HTERT RPE-1 (cell line): ENCODE measurements around the gene DGKA.
"Not testable (repeated sequence)": the region's sequence is repeated elsewhere in the genome, so short reads cannot be mapped to it uniquely, and the experiment has no call there.

Experiments used
- in situ Hi-C: fragments of 300-500 bp; cut with MboI; formaldehyde crosslinking; loops from 4 replicates; pipeline ENCODE4 v1.14.3; 2020; ENCODE audit warnings: low sequenced_read_pairs

Gene DGKA

DNA sequence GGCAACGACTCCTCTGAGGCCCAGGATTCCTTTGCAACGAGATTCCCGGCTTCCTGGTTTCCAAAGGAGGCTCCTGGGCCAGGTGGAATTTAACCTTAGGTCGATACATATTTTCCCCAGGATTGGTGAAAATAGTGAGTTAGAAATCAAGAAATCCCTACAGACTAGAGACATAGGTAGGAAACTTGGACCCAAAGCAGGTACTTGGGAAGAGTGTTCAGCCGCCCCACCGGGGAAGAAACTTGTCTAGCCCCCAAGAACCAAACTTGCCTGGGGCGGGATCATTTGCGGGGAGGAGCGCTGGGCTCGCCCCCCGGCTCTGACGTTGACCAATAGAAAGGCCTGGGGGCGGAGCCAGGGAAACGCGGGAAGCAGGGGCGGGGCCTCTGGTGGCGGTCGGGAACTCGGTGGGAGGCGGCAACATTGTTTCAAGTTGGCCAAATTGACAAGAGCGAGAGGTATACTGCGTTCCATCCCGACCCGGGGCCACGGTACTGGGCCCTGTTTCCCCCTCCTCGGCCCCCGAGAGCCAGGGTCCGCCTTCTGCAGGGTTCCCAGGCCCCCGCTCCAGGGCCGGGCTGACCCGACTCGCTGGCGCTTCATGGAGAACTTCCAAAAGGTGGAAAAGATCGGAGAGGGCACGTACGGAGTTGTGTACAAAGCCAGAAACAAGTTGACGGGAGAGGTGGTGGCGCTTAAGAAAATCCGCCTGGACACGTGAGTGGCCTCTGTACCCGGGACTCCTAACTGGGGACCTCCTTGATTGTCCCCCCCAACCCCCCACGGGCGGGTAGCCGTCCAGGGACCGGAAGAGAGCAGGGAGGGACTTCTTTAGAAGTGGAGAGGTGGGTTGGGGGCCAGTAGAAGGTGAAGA lies 35.7 kb downstream of the DGKA start, which contains the start of gene CDK2:
TSS of gene CDK2 (plus strand) at position 423 of the 874 bp plus-strand sequence. CDS start at position 602, 179 bp downstream.
- in situ Hi-C loops, result no loop called here

DNA sequence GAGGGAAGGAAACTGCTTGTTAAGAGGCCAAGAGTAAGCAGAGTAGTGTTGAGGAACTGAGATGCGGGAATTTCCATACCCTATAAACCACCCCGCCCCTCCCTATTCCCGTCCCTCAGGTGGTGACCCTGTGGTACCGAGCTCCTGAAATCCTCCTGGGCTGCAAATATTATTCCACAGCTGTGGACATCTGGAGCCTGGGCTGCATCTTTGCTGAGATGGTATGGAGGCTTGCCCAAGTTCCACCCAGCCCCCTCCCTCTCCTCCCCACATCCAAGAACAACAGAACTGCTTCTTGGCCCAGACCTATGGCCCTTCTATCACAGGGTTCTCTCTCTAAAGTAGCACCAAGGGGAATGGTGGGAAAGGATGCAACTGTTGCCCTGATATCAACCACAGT lies 38.4 kb downstream of the DGKA start:
- in situ Hi-C loops, result no loop called here

DNA sequence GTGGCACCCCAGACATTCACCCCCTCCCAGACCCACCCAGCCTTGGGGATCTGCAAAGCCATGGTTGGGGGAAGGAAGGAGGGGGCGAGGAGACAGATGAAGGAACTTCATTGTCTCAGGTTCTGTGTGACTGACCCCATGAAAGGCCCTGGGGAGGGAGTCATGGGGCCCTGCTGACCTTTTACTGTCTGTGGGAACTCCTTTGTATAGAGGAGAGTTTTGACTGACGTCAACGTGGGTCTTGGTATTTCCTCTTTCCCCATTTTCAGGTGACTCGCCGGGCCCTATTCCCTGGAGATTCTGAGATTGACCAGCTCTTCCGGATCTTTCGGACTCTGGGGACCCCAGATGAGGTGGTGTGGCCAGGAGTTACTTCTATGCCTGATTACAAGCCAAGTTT lies 39.8 kb downstream of the DGKA start:
- in situ Hi-C loops, result no loop called here

DNA sequence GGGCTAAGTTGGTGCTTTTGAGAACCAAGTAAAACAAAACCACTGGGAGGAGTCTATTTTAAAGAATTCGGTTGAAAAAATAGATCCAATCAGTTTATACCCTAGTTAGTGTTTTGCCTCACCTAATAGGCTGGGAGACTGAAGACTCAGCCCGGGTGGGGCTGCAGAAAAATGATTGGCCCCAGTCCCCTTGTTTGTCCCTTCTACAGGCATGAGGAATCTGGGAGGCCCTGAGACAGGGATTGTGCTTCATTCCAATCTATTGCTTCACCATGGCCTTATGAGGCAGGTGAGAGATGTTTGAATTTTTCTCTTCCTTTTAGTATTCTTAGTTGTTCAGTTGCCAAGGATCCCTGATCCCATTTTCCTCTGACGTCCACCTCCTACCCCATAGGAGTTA lies 41.1 kb downstream of the DGKA start:
- in situ Hi-C loops, result no loop called here

DNA sequence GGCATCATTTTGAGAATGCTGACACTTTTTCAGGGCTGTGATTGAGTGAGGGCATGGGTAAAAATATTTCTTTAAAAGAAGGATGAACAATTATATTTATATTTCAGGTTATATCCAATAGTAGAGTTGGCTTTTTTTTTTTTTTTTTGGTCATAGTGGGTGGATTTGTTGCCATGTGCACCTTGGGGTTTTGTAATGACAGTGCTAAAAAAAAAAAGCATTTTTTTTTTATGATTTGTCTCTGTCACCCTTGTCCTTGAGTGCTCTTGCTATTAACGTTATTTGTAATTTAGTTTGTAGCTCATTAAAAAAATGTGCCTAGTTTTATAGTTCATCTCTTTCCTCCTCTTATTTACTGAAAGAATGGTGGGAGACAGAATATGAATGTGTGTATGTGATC lies 41.5 kb downstream of the DGKA start:
- in situ Hi-C loops, result no loop called here

DNA sequence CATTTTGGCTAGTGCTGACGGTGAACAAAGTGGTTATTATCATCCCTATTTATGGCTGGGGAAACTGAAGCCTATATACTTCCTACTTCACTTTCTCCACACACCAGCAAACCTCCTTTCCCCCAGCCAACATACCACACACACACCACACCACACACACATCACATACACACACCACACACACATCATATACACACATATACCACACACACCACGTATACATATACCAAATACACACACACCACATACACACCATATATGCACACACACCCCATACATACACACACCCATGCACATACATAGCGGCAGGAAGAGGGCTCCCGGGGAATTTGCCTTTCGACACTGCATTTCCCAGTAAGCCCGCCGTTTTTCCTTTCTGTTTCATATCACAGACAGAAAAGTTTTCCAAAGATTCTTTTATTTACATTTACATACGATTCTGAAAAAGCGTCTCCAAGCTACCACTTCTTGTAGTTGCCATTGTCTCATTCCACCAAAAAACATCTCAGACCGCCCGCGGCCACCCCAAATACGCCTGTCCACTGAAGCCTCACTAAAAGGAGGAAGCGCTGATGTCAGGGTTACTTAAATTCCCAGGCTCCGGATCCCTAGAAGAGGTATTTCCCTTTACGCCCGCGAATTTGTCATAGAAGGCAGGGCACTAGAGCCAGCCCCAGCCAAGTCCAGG lies 42.1 kb downstream of the DGKA start:
- in situ Hi-C loops, result no loop called here

DNA sequence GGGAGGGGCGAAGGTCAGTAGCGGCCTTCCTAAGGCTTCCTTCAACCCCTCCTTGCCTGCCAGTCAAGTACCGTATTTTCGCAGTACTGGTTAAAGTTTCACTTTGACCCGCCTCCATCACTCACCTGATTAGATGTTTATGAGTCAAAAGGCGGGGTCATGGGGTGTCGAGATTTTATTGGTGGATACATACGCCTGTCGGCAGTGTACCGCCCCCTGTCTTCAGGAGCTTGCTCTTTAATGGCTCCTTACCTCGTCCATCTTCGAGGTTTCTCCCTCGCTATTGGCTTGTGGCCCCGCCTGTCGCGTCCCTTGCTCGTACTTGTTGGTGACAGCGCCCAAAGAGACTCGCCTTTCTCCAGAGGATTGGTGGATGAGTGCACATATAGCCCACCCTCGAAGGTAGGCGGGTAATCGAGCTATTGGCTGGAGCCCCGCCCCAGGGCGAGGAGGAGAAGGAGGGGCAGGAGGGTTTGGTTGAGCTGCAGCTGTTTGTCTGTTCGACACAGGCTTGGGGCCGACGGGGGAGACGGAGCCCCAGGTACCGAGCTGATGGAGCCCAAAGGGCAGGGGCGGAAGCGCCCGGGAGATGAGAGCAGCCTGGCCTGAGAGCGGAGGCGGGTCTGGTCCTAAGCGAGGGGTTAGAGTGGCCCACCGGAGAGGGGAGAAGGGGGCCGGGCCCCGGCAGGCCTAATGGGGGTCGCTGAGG lies 42.8 kb downstream of the DGKA start, which contains the start of gene RAB5B:
TSS of gene RAB5B (plus strand) at position 480 of the 709 bp plus-strand sequence. CDS start 12,883 bp downstream, outside the sequence.
- in situ Hi-C loops, result no loop called here

DNA sequence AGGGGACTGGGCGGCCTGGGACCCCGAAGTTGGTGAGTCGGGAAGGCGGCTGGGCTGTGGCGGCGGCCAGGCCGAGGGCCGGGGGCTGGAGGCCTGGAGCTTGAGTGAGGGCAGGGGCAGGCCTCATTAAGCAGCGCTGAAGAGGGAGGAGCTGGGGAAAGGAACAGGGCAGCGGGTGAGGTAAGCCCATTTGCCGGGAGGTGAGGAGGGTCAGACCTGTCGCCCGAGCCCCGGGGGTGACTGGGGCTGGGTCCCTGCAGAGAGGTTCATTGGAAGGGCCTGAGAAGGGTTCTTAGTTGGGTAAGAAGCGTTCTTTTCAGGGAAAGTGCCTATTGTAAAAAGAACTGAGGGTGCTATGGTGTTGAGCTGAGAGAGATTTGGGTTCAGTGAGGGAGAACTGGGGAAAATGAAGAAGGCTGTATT lies 43.4 kb downstream of the DGKA start:
- in situ Hi-C loops, result no loop called here

DNA sequence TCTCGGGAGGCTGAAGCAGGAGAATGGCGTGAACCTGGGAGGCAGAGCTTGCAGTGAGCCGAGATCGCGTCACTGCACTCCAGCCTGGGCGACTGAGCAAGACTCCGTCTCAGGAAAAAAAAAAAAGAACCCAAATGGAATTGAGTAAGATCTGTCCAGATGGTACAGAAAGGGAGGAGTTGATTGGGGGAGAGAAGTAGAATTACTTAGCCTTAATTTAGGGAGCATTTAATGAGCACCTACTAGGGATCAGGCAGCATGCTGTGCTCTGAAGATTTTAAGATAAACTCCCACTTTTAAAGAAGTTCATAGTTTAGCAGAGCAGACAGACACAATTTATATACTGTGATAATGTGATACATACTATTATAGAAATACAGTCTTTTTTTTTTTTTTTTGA lies 47.4 kb downstream of the DGKA start:
- in situ Hi-C loops, result no loop called here

DNA sequence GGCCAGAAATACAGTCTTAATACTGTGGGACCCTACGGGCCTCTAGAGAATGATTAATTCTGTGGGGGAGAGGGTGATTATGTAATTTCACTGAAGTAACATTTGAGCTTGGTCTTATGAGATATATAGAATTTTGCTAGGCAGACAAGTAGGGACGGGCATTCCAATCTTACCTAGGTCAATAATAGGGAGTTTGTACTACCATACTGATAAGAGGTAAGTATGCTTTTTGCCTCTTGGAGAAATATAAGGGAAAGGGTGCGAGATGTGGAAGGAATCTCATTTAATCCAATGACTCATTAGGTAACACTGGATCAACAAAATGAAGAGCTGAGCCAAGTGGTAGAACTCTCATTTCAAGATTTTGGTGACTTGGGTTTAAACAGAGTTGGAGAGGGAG lies 48.1 kb downstream of the DGKA start:
- in situ Hi-C loops, result no loop called here

DNA sequence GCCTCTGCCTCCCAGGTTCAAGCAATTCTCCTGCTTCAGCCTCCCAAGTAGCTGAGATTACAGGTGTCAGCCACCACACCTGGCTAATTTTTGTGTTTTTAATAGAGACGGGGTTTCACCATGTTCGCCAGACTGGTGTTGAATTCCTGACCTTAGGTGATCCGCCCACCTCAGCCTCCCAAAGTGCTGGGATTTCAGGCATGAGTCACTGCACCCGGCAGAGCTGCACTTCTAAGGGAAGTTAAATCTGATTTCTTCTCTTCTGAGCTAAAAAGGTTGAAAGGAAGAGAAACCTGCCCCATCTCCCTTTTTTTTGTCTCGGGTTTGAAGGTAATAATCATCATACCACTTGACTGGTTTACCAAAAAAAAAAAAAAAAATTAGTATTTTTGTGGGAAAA lies 50.9 kb downstream of the DGKA start:
- in situ Hi-C loops, result not testable (repeated sequence)

DNA sequence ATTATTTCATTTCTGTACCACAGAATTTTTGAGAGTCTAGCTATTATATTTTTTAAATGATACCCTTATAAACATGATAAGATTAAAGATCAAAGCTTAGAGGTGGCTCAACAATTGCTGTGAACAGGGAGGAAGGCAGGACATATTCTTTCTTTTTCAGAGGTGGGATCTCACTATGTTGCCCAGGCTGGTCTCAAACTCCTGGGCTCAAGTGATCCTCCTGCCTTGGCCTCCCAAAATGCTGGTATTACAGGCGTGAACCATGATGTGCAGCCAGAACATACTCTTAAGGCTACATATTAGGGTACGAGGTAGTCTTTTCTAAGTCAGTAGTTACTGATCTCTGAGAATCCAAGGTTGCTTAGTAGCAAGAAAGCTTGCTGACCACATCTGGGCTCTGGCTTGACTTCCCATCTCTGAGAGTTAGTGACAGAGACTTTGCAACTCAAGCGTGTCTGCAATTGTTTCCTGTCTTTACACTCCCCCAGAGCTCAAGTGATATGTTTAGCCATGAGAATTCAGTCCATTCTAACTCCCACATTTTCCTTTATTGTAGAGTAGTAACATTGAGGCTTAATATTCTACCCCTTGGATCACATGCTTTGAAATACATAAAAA lies 51.5 kb downstream of the DGKA start:
- in situ Hi-C loops, result no loop called here

DNA sequence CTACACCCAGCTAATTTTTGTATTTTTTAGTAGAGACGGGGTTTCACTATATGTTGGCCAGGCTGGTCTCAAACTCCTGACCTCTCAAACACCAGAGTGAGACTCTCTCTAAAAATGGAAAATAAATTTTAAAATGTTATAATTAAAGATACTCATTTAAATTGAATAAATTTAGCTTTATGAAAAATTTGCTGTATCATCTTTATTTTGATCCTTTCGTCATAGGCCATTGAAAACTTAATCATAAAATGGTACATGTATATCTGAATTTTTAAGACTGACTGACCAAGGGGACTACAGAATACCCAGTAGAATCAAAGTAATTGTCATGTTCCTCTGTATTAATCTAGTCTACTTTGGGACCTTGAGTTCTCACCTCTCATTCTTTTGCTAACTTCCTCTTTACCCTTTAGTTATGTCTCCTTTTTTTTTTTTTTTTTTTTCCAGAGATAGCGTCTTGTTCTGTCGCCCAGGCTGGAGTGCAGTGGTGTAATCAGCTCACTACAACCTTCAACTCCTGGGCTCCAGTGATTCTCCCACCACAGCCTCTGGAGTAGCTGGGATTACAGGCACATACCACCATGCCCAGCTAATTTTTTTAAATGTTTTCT lies 52.4 kb downstream of the DGKA start:
- in situ Hi-C loops, result no loop called here

DNA sequence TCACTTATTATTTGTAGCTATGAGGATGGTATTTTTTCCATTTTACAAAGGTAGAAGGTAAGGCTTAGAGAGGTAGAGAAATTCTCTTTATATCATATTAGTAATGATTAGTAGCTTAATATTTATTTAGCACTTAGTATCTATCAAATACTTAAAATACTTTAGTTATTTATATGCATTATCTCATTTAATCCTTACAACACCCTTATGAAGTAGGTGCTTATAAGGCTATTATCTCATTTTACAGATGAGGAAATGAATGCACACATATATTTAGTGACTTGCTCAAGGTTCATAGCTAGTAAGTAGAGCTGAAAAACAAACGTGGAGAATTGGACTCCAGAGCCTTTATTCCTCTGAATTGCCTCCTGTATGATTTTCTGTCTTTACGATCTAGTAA lies 53.9 kb downstream of the DGKA start:
- in situ Hi-C loops, result no loop called here

DNA sequence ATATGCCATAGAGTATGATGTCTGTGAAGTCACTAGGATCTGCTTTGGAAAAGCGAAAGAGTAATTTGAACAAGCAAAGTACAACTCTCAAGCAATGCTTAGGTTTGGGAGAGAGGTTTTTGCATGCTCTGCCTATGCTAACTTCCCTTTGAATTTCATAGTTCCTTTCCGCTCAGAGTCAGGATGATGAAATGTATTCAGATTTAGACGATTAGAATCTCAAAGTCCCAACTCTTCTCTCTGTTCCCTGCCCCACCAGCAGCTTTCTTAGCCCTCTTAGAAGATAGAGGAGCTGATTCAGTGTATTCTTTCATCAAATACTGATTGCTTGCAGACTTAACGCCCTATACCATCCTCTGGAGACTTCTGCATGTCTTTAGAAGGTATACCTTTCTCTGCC lies 54.4 kb downstream of the DGKA start:
- in situ Hi-C loops, result no loop called here

DNA sequence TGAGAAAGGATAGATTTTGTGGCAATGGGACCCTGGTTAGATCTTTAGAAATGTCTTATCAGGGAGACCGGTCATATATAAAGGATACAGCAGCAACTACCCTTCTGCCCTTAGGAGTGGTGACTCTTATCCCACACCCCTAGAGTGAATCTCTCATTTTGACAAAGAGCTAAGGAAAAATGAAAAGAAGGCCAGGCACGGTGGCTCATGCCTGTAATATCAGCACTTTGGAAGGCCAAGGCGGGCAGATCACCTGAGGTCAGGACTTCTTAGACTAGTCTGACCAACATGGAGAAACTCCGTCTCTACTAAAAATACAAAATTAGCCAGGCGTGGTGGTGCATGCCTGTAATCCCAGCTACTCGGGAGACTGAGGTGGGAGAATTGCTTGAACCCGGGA lies 55.0 kb downstream of the DGKA start:
- in situ Hi-C loops, result not testable (repeated sequence)

DNA sequence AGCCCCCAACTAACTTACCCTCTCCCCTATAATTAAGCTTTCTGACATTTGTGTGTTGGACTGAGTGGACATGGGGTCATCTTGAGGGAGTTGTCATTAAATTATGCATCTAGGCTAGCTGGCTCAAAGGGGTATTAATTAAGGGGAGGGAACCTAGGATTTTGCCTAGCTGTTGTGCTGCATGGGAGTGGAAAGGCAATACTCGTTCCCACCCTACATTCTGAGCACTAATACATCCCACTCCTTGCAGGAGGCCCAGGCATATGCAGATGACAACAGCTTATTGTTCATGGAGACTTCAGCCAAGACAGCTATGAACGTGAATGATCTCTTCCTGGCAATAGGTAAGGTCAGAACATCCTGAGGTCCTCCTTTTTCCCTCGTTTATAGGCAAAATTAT lies 60.1 kb downstream of the DGKA start:
- in situ Hi-C loops, result no loop called here

DNA sequence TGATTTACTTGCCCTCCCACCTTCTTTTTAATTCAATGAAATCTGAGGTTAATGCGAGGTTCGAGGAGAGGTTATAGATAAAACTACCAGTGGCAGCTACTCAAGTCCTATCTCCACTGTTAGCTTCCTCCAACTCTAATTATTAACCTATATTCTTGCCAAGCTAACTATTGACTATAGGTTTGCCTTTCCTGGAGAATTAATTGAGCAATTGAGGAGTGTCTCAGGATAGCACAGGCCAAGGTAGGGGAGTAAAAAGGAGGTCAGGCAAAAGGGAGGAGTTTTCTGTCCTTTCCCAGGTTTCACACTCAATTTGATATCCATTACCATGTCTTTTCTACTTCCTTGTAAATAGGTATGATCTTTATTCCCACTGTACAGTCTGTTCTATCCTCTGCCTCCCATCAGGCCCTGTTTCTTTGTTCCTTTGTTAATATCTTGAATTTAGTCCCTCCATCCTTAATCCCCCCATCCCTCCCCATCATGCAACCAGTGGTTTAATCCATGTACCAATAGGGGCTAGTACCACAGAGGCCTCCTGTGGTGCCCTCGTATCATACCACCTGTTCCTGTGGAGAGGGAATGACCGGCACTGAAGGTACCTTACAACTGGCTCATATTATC lies 62.4 kb downstream of the DGKA start:
- in situ Hi-C loops, result no loop called here

DNA sequence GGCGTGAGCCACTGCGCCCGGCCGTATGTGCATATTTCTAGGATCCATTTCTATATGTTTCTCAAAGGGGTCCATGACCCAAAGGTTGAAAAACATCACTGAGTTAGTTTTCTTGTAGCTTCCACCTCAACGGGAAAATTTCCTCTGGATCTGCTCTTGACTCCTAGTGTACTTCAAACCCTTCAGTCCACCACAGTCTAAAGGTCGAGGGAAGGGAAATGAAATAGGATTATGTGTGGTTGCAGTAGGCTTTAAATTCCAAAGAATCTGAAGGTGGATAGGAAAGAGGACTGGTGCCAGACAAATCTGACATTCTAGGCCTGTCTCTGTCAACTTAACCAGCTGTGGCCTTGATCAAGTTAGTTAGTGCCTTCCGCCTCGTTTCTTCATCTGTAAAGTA lies 64.4 kb downstream of the DGKA start:
- in situ Hi-C loops, result no loop called here

DNA sequence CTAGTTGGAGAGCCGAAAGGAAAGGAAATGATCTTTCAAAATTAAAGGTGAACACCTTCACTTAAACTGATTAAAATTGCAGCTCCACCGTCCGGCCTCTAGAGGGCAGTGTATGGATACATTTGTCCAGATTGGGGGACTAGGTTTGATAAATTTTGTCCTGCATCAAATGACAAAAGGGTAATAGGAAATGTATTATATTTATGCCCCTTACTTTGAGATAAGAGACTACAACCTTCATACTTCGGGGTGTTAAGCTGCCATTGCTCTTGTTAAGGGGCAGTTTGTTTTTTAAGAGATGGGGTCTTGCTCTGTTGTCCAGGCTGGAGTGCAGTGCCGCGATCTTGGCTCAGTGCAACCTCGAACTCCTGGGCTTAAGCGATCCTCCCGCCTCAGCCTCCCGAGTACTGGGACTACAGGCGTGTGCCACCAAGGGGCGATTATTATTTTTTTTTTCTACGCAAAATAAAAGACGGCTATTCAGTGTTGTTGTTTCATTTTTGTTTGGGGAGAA lies 65.3 kb downstream of the DGKA start:
- in situ Hi-C loops, result no loop called here
